H4 (cell line): ENCODE data around the gene A1CF. TPM values are rescaled to one million over a fixed set of nuclear protein-coding genes. Genes with fewer than 3 reads are reported as not detected.
"Not testable (repeated sequence)": the region's sequence is repeated elsewhere in the genome, so short reads cannot be mapped to it uniquely, and the experiment has no call there.

Experiments used
- DNase-seq: peaks from one replicate; pipeline ENCODE4 v3.0.0-alpha.2; 2015; ENCODE audit warnings: low spot score
- total RNA-seq: library from RNA; depleted of rRNA; stranded (reverse); fragments of >200 nt; shearing (Covaris generic); gene quantifications from 2 replicates; pipeline ENCODE4 v1.2.3, GENCODE V29; 2014; rRNA removed

Gene A1CF, protein sequence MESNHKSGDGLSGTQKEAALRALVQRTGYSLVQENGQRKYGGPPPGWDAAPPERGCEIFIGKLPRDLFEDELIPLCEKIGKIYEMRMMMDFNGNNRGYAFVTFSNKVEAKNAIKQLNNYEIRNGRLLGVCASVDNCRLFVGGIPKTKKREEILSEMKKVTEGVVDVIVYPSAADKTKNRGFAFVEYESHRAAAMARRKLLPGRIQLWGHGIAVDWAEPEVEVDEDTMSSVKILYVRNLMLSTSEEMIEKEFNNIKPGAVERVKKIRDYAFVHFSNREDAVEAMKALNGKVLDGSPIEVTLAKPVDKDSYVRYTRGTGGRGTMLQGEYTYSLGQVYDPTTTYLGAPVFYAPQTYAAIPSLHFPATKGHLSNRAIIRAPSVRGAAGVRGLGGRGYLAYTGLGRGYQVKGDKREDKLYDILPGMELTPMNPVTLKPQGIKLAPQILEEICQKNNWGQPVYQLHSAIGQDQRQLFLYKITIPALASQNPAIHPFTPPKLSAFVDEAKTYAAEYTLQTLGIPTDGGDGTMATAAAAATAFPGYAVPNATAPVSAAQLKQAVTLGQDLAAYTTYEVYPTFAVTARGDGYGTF
- 0.10 TPM in 1 of 2 replicates, not detected in the other for total RNA-seq

DNA sequence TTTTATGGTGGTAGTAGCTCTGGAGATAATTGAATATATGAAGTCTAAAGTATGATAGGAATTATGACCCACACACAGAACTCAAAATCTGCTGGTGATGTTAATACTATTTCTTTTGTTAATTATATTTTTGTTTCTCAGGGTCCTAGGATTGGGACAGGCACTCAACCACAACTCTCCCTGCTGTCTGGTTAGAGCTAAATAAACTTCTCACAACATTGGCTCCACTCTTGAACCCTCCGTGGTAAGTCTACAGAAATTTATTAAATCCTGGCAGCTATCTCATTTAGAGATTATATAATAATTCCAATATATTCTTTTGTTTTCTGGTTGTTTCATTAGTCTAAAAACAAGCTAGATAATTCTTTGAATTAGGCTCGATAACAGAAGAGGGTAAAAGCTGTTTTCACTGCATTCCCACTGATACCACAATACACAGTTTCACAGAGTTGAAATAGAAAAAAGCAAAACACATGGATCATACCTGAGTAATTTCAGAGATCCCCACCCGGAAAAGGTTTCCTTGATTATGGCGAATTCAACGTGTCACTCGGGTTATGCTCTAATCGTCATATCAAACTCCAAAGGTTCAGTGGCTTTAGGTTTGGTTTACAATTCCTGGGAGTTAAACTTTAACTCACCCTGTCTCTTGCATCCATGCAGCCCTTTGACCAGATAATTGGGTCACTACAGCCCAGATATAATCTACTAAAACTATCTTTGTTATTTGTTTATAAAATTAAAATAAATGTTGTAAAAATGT lies at the start of gene A1CF:
Gene A1CF, minus strand, starts transcription at position 531 of the 763 bp plus-strand sequence. CDS start 25,687 bp downstream, outside the sequence.
- DNase-seq: no peak

DNA sequence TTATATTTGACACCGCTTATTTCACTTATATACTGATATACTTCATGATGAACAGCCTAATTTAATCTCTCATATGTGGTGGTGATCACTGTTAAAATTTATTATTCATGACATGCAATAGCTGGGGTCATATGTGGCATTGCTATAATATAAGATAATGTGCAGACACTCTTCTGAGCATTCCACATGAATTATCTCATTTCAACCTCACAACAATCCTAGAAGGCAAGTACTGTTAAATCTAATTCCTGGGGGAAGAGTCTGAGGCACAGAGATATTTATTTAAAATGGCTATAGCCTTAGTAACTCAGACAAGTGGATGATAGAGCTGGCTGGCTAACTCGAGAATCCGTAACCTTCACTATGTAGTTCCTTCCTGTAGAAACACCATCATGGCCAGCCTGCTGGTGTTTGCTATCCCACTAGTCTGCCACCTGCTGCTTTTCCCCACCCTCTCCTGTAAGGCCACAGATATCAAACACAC lies 46.6 kb upstream of the A1CF start:
- no peak for DNase-seq

DNA sequence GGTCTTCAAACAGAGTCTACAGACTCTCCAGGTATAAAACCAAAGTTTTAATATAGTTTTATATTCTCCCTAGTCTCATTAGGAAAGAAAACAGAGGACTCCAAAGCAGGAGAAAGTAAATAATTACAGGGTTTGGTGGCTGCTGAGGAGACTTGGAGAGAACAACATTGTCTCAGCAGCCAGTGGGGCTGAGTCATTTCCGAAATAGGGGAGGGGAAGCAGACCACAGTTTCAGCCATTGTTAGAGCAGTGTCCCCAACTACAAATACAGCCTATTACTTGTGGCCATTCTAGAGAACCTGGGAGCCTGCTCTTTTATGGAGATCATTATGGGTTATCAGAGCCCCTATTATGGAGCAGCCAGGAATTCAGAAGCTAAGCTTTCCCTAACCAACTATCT lies 44.2 kb upstream of the A1CF start:
- DNase-seq: peak; percentile 35

DNA sequence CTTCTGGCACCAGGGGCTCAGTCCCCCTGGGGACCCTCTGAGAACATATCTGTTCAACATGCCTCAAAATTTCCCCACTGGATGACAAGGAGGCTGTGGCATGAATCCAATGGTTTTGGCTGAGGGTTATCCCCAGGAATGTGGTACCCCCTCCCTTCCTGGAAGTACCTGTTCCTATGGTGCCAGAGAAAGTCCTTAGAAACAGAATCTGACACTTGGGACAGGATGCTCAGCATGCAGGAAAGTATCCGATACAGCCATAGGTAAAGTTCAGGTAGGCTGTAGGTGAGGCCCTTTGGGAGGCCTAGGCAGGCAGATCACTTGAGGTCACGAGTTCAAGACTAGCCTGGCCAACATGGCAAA lies 42.7 kb upstream of the A1CF start:
- no peak for DNase-seq

DNA sequence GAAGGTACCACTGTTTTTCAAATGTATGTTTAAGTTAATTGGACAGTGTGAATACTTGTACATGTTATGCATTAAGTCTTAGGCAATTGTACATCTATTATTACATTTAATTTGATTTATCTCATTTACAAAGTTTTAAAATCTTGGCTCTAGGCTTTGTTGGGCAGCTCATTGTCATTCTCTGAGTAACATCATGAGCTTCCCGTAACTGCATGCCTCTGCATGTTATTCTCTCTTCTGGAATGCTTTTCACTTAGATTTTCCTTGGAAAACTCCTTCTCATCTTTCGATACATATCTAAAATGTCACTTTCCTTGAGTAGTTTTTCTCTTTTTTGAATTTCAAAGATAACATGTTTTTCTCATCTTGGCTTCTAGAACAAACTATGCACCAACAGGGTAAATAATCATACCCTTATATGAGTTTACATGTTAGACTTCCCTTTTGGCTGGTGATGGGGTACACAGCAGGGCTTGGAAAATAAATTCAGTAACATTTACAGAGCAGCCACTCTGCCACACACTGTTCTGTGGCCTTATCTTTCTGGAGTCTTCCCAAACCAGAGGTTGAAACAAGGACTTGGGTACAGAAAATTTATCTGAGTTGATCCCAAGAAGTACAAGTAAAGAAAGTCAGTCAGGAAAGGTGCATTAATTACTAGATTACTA lies 42.2 kb upstream of the A1CF start:
- DNase-seq: no peak

DNA sequence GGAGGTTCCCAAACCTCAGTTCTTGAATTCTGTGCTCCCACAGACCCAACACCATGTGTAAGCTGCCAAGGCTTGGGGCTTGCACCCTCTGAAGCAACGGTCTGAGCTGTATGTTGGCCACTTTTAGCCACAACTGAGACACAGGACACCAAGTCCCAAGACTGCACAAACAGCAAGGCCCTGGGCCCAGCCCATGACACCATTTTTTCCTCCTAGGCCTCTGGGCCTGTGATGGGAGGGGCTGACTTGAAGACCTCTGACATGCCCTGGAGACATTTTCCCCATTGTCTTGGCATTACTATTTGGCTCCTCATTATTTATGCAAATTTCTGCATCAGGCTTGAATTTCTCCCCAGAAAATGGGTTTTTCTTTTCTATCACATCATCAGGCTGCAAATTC lies 38.0 kb upstream of the A1CF start:
- DNase-seq: not testable (repeated sequence)

DNA sequence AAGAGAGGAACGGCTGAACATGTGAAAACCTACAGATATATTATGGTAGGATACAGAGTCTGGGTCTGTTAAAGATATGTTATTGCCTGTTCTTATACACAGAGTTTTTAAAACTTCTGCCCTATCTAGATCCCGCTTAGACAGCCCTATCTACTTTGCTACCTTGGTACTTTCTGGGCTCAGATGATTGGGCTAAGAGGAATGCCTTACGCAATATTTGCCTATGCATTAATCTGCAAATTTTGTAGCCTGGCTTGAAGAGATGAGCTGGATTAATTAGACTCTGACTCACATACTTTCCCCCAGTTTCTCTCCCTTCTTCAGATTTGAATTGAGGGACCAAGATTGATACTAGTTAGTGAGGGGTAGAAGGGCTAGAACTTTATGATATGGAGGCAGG lies 33.6 kb upstream of the A1CF start:
- DNase-seq: no peak

DNA sequence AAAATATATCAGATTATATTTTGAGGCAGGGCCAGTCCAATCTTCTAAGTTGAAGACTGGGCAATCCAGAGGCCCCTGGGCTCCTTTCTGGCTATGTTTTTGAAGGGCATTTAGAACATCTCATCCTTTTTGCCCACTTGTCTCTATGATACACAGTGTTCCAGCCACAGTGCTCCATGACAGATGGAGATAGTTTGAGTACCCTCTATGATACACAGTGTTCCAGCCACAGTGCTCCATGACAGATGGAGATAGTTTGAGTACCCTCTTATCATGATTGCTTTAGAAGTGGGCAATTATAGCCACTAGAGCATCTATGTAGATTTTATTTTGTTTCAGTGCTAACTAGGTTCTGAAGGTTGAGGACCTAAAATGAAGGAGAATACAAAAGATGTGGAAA lies 33.1 kb upstream of the A1CF start:
- no peak for DNase-seq

DNA sequence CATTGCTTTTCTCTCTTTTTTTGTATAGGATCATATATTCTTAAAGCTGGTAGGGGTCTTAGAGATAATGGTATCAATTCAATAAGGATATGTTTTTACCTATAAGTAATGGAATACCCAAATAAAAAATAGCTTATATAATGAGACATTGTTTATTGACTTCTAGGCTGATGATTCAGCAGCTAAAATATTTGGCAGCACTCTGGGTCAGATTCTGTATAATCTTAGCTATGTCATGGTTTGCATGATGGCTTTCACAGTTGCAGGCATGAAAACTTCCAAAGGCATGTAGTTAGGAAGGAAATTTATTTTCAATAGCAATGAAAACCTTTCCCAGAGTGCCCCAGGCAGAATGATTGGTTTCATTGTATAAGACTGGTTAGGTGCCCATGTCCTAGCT lies 32.1 kb upstream of the A1CF start:
- DNase-seq: no peak

DNA sequence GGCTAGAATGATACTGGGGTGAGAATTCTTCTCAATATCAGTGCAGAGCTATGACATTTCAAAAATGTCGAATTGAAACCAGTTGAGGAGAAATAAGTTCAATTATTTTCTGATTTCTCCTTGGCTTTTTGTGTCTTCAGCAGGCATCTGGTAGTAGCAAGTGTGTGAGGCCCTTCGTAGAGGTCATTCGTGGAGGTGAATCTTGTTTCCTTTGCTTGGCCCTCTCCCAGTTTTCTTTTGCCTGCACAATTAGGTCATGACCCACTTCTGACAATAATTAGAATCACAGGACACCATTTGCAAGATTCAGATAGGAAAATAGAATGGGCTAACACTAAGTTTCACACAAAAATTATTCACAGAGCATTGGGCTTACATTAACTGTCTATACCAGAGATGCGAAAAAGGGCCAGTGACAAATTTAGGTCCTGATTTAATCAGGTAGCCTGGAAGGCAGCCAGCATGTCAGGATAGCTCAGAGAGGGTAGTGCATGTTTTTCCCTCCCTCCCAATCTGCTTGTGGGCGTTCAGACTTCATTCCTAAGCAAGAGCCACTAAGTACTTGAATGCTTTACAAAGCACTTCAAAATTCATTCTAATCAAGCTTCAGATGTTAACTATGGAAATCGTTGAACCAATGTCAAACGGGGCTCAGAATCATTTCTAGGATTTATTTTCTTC lies 24.0 kb upstream of the A1CF start:
- no peak for DNase-seq

DNA sequence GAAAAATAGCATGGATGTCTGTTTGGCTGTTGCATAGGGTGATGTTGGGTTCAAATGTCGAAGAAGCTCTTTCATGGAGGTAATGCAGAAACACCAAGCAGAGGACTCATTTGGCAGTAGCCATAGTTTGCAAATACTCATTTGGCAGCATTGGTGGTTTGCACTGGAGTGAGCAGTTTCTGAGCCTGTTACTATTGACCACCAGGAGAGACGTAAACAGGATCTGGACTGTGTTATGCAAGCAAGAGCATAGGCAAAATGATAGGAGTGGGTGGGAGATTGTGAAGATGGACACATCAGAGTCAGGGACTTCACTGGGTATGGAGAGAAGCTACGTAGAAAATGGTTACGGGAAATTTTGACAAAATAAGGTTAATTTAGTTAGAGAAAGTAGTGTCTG lies 22.9 kb upstream of the A1CF start:
- no peak for DNase-seq

DNA sequence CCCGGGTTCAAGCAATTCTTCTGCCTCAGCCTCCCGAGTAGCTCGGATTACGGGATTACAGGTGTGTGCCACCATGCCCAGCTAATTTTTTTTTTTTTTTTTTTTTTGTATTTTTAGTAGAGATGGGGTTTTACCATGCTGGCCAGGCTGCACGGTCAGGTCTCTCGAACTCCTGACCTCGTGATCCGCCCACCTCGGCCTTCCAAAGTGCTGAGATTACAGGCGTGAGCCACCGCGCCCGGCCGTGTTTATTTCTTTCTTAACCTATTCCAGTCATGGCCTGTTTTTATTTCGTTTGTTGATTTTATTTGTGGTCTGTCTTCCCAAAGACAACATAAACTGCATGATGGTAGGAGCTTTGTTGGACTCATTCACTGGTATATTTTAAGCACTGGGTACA lies 20.4 kb upstream of the A1CF start:
- DNase-seq: peak; percentile 10

DNA sequence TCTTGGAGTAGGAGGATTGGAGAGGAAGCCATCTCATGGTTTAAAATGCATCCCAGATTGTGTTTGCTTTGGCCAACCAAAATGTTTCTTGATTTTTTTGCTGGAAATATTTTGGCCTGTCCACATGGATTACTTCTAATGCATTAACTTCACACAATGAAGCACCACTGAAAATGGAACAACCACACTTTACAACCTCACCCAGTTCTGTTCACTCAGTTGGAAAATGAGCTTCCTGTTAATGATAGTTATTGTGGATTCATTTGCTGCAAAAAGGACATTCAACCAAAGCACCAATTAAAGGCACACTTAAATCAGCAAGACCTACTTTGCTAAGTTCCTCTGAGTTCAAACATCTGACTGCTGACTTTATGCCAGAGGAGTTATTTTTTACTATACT lies 11.3 kb upstream of the A1CF start:
- no peak for DNase-seq

DNA sequence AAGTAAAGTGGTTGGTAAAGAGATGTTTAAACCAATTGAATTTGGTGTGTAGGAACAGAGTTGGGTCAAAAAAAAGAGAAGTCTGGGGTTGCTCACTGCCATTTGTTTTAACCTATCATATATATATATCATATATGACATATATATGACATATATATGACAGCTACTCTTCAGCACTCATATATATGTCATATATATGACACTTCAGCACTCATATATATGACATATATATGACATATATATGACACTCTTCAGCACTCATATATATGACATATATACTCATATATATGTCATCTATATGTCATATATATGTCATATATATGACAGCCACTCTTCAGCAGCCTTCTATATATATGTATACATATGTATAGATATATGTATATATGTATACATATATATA lies 8.9 kb upstream of the A1CF start:
- no peak for DNase-seq

DNA sequence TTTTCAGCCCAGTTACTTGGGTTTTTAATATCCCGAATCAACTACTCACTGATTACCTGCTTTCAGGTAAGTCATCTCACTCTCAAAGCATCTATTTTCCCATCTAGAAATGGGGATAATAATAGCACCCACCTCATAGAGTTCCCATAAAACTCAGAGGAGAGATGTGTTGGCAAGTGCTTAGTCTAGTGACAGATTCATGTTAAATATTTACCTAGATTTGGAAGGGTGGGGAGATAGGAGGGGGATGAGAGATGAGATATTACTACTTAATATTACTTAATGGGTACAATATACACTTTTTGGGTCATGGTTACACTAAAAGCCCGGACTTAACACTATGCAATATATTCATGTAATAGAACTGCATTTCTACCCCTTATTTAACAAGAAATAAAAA lies 7.0 kb upstream of the A1CF start:
- DNase-seq: no peak

DNA sequence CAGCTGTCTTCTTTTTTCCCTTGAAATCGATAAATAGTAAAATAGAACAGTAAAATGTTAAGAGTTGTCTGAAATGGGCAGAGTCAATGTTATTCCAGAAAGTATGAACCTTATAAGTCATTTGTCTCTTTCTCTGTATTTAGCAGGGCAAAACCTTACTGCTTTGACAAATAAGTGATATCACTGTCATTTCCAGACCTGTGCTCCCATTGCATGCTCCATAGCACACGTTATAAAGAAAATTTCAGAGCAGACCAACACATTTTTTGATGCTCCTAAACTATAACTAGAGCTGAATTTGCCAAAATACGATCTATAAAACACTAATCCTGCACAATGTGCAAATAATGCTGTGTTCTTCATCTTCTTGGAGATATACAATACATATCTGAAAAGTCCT lies 1.1 kb downstream of the A1CF start:
- DNase-seq: no peak

DNA sequence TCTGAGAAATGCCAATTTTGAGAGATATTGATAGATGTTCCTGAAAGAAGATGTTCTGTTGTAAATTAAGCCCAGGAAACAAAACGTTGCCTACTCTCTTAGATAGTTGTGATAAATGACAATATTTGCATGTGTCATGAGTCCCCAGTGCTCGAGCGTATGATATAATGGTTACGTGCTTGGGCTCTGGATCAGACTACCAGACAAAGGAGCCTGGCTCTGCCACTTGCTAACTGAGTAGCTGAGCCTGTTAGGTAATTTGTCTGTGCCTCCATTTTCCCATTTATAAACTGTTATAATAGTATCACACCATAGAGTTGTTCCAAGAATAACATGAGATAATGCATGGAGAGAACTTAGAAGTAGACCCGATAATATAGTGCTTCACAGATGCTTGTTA lies 1.8 kb downstream of the A1CF start:
- no peak for DNase-seq

DNA sequence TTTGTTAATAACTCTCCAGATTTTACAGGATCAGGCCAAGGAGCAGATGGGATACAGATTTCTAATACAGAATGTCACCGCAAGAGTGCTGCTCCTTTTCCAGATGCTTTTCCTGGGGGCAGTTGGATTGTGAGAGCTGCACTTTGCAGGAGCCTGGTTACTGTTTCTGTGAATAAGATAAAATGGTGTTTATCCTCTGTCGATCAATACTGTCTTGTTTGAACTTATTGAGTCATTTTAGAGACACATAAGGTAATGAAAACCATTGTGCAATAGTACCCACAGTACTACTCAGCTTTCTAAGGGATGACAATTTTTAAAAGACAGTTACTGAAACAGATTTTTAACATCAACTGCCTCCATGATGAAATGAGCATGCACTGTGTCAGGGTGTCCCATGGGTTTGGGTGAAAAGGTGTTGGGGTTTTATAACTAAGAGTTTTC lies 2.9 kb downstream of the A1CF start:
- no peak for DNase-seq

DNA sequence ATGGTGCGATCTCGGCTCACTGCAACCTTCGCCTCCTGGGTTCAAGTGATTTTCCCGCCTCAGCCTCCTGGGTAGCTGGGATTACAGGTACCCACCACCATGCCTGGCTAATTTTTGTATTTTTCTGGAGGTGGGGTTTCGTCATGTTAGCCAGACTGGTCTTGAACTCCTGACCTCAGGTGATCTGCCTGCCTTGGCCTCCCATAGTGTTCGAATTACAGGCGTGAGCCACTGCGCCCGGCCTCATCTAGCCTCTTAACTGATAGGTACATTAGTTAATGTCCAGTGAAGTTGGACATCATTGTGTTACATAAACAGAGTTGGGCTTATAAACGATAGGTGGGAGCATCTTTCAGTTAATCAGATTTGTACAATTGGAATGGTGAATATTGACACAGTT lies 4.4 kb downstream of the A1CF start:
- not testable (repeated sequence) for DNase-seq

DNA sequence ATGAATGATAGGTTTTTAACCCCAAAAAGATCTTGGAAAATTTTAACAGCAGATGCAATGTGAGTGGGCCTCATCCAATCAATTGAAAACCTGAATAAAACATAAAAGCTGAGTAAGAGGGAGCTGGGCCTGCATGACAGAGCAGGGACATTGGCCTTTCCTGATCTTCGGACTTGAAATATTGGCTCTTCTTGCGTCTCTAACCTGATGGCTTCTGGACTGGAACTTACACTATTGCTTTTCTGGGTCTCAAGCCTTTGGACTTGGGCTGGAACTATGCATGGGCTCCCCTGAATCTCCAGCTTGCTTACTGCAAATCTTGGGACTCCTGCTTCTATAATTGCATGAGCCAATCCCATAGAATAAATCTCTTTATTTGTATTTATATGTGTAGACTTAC lies 9.0 kb downstream of the A1CF start:
- DNase-seq: no peak

DNA sequence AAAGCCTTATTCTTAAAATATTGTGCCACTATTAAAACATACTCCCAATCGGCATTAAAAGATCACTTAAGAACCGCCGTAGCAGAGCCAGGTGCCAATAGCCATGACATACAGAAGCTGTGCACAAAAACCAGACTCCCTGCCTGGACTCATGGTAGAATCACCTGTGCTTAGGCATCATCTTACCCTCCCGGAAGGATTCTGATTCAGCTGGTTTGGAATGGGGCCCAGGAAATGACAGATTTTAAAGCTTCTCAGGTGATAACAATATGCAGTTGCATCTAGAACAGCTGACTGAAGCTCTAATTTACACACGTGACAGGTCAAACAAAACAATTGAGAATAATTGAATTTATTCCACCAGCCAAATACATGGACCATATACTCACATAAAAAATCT lies 10.7 kb downstream of the A1CF start:
- no peak for DNase-seq

DNA sequence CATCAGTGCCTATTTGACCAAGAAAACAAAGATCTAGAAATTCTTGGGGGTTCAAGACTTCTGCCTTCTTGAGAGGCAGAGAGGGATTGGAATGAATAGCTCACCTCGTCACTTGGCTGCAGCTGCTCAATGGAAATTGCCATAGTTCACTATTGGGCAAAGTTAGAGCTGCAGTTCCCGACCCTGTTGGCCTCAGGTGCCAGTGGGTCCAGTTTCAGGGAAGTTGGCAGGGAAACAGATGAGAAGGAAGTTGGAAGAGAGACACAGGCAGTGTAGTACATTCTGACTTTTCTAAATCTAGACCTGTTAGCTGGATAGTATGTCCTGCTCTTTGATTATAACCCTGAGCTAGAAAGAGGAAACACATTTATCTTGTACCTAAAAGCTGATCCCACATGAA lies 19.1 kb downstream of the A1CF start:
- no peak for DNase-seq
